Smooth muscle cell of trachea (primary cell): ENCODE measurements around the gene SEBOX. TPM values are rescaled to one million over a fixed set of nuclear protein-coding genes. Genes with fewer than 3 reads are reported as not detected.

Experiments
- total RNA-seq: library from RNA; depleted of rRNA; stranded (reverse); fragments of >200 nt; gene quantifications from 2 replicates; pipeline ENCODE4 v1.2.1, GENCODE V29; 2014

The SEBOX gene, protein sequence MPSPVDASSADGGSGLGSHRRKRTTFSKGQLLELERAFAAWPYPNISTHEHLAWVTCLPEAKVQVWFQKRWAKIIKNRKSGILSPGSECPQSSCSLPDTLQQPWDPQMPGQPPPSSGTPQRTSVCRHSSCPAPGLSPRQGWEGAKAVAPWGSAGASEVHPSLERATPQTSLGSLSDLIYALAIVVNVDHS
- total RNA-seq: not detected in 2 replicates

DNA sequence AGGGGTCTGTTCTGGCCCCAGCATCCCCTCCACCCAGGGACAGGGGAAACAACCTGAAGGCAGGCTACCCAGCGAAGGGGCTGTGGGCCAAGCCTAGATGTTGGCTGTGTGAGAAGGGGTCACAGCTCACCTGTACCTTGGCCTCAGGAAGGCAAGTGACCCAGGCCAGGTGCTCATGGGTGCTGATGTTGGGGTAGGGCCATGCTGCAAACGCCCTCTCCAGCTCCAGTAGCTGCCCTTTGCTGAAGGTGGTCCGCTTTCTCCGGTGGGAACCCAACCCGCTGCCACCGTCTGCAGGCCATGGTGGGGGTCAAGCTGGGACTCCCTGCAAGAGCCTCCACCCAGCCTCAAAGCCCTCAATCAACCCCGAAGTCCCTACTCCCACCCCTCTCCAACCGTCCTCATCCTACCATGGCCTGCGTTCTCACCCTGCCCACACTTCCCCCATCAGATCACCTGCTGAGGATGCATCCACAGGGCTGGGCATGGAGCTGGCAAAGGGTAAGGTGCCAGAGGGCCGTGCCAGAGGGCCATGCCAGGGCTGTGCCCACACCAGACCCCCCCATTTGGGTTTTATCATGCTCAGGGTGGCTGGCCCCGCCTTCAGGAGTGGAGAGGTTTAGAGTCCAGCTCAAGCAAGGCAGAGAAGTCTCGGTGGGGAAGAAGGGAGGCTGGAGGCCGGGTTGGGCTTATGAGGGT, at the start of gene SEBOX:
Gene SEBOX, minus strand, starts transcription at position 535 of the 699 bp plus-strand sequence. Its CDS starts 48 bp downstream, at position 487.

DNA sequence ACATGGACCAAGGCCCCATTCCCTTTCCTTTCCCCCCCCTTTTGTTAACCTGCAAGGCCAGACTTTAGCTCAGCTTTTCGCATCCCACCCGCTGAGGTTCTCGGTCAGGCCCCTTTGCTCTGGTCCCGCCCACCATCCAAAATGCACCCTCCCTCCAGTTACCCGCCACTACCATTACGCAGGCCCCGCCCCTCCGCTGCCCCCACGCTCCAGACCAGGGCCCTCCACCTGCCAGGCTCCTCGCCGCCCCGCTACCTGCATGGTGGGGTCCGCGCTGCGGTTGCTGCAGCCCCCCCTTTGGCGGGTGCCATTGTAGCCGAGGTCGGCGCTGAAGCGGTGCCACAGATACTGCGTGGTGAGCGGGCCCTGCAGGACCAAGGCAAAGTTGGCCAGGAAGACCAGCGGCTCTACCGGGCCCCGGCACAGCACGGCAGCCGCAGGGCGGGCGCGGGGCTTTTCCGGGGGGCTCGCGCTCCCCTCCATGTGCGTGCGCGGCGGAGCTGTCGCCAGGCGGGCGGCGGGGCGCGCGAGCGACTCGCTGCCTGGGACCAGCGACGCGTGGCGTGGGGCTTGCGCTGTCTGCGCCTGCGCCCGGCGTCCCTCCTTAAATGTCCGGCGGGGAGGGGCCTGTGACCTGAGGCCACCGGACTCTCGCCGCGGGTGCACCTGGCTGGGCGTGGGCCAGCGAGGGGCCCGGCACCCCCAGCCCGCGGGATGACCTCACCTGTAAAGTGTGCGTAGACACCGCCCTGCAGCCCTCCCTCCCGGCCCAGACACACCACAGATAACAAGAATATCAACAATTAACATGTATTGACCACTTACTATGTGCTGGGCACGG, 40.9 kb upstream of the SEBOX start, which contains the start of gene SLC46A1:
Gene SLC46A1, minus strand, starts transcription at position 581 of the 841 bp plus-strand sequence. Its CDS starts 98 bp downstream, at position 483.

DNA sequence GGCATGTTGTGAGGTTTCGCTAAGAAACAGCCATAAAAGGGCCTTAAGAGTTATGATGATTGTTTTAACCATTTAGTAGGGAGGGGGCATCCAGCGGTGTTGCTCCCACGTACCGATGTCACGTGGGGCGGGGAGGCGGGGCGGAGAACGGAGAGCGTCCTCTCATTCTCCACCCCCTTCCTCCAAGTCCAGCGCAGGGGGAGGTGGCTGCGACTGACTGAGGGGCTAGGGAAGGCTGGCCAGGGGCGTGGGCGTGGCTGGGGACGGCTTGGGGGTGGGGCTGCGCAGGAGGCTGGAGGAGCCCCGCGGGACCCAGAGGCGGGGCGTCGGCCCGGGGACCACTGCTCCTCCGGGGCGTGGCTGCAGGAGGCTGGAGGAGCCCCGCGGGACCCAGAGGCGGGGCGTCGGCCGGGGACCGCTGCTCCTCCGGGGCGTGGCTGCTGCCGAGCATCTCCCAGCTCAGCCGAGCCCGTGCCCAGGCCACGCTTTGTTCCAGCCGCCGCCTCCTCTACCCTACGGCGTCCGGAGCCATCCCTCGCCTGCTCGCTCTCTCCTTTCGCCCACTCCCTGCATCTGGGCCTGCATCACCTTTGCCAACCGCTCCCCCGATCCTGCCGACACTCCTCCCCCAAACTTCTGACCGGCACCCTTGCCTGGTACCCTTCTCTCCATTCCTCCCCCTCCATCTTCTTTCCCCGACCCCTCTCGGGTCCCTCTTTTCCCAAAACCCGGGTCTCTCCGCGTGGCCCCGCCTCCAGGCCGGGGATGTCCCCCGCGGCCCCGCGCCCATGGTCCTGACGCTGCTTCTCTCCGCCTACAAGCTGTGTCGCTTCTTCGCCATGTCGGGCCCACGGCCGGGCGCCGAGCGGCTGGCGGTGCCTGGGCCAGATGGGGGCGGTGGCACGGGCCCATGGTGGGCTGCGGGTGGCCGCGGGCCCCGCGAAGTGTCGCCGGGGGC, 6.5 kb upstream of the SEBOX start, which contains the start of gene SARM1:
Gene SARM1, plus strand, starts transcription at position 450 of the 958 bp plus-strand sequence. Its CDS starts 339 bp downstream, at position 789.

GRCh38 chr17:28370035-28370743, 5.2 kb upstream of the SEBOX start, which contains the start of gene VTN:
Gene VTN (minus strand): TSS chr17:28370307. CDS start chr17:28370203, 104 bp downstream.

GRCh38 chr17:28357061-28357900, 7.7 kb downstream of the SEBOX start, which contains the start of gene POLDIP2:
Gene POLDIP2 (minus strand): TSS chr17:28357527. CDS start chr17:28357448, 79 bp downstream.

GRCh38 chr17:28335201-28335958, 29.6 kb downstream of the SEBOX start, which contains the start of the genes IFT20 and TNFAIP1:
Gene IFT20 (minus strand): TSS chr17:28335472. CDS start chr17:28331985, 3,487 bp downstream.
Gene TNFAIP1 (plus strand): TSS chr17:28335761. CDS start chr17:28339522, 3,761 bp downstream.

GRCh38 chr17:28318759-28319597, 46.0 kb downstream of the SEBOX start, which contains the start of gene TMEM97:
Gene TMEM97 (plus strand): TSS chr17:28319200. CDS start chr17:28319240, 40 bp downstream.

Other genes with a start within 250 kb of the SEBOX start
- gene TMEM97, start 46.0 kb downstream of the SEBOX start, total RNA-seq: 13.1 and 29.4 TPM in 2 replicates
- gene IFT20, start 29.7 kb downstream of the SEBOX start, total RNA-seq: 49.0 and 52.6 TPM in 2 replicates
- gene TNFAIP1, start 29.4 kb downstream of the SEBOX start, total RNA-seq: 17.3 and 28.0 TPM in 2 replicates
- gene POLDIP2, start 7.7 kb downstream of the SEBOX start, total RNA-seq: 95.6 and 104 TPM in 2 replicates
- 0.33 TPM in 1 of 2 replicates, not detected in the other for gene VTN, start 5.1 kb upstream of the SEBOX start, total RNA-seq
- gene SARM1, start 6.5 kb upstream of the SEBOX start, total RNA-seq: 6.1 and 9.4 TPM in 2 replicates
- 3.2 and 8.1 TPM in 2 replicates for gene SLC46A1, start 41.0 kb upstream of the SEBOX start, total RNA-seq
- gene SLC13A2, start 108.4 kb upstream of the SEBOX start, total RNA-seq: not detected in 2 replicates
- gene FOXN1, start 141.1 kb upstream of the SEBOX start, total RNA-seq: not detected in 2 replicates
- 18.0 and 43.2 TPM in 2 replicates for gene UNC119, start 187.4 kb upstream of the SEBOX start, total RNA-seq
- 61.2 and 78.9 TPM in 2 replicates for gene PIGS, start 206.3 kb upstream of the SEBOX start, total RNA-seq
- 72.4 and 98.9 TPM in 2 replicates for gene ALDOC, start 211.7 kb upstream of the SEBOX start, total RNA-seq
- 5.6 and 46.1 TPM in 2 replicates for gene SPAG5, start 233.8 kb upstream of the SEBOX start, total RNA-seq
- 5.1 and 5.8 TPM in 2 replicates for gene RSKR, start 249.0 kb upstream of the SEBOX start, total RNA-seq